Endothelial cell (in vitro differentiated cells): ENCODE measurements around the gene TMUB2. TPM values are rescaled to one million over a fixed set of nuclear protein-coding genes. Genes with fewer than 3 reads are reported as not detected.
"Not testable (repeated sequence)": the region's sequence is repeated elsewhere in the genome, so short reads cannot be mapped to it uniquely, and the experiment has no call there.

Source experiments
- DNase-seq: peaks from one replicate; pipeline ENCODE4 v3.0.0; 2021; ENCODE audit warnings: low spot score
- H3K27ac Mint-ChIP-seq: one replicate; pipeline ENCODE4 v1.8.0; 2021; ENCODE audit warnings: mixed read lengths, inconsistent platforms; ENCODE audit not compliant: unreplicated experiment
- H3K27me3 Mint-ChIP-seq: one replicate; pipeline ENCODE4 v1.8.0; 2021; ENCODE audit warnings: mild to moderate bottlenecking, moderate library complexity, mixed read lengths, inconsistent platforms; ENCODE audit not compliant: unreplicated experiment
- H3K36me3 Mint-ChIP-seq: one replicate; pipeline ENCODE4 v1.8.0; 2021; ENCODE audit warnings: mild to moderate bottlenecking, low read depth, mixed read lengths, inconsistent platforms; ENCODE audit not compliant: unreplicated experiment
- H3K4me1 Mint-ChIP-seq: one replicate; pipeline ENCODE4 v1.8.0; 2021; ENCODE audit warnings: mild to moderate bottlenecking, mixed read lengths, inconsistent platforms; ENCODE audit not compliant: unreplicated experiment
- H3K4me3 Mint-ChIP-seq: one replicate; pipeline ENCODE4 v1.8.0; 2021; ENCODE audit warnings: mild to moderate bottlenecking, mixed read lengths, inconsistent platforms; ENCODE audit not compliant: unreplicated experiment
- H3K9me3 Mint-ChIP-seq: one replicate; pipeline ENCODE4 v1.8.0; 2021; ENCODE audit warnings: mixed read lengths, inconsistent platforms; ENCODE audit not compliant: unreplicated experiment
- CTCF ChIP-seq: fragments of 200-600 bp; sonication (generic); IDR thresholded peaks from one replicate; pipeline ENCODE4 v1.5.0; 2021; ENCODE audit warnings: antibody characterized with exemption; ENCODE audit not compliant: unreplicated experiment
- microRNA-seq: library from miRNA; unstranded; fragments of <30 nt; microRNA quantifications from one replicate; pipeline ENCODE4, GENCODE V29; 2020; ENCODE audit not compliant: unreplicated experiment
- total RNA-seq: library from RNA; stranded (reverse); fragmentation: NEBNext Ultra II Directional; extraction: Animal tissue kit (Norgen Biotek cat#: 25700); gene quantifications from one replicate; pipeline ENCODE4 v1.2.1, GENCODE V29; 2021; ENCODE audit not compliant: unreplicated experiment

The TMUB2 gene
- total RNA-seq, 1 donor from 2014 or later = 39.2 TPM

GRCh38 chr17:44235583-44235936 lies 48.8 kb downstream of the TMUB2 start:
- Mint-ChIP-seq H3K4me1 (peaks cover 6% of the 10 kb centered on the region), H3K4me3 (no peak overlapping the region), H3K36me3 (no peaks in the 10 kb centered on the region), H3K27me3 (peaks cover 2% of the 10 kb centered on the region), H3K9me3 (no peaks in the 10 kb centered on the region), H3K27ac (no peak overlapping the region)
- no peak for TF ChIP-seq CTCF
- no peak for DNase-seq

- Mint-ChIP-seq H3K36me3 (no peaks in the 10 kb centered on the region), H3K27ac (no peak overlapping the region), H3K27me3 (peaks cover 2% of the 10 kb centered on the region), H3K4me3 (no peak overlapping the region), H3K4me1 (peaks cover 6% of the 10 kb centered on the region), H3K9me3 (no peaks in the 10 kb centered on the region)
- TF ChIP-seq CTCF = no peak
- DNase-seq = no peak
These were observed 49.7 kb downstream of the TMUB2 start for GRCh38 chr17:44236444-44236991.

GRCh38 chr17:44237886-44238285 lies 51.1 kb downstream of the TMUB2 start:
- not testable (repeated sequence) for DNase-seq, H3K27me3 Mint-ChIP-seq, H3K27ac Mint-ChIP-seq, H3K4me1 Mint-ChIP-seq, H3K36me3 Mint-ChIP-seq, H3K4me3 Mint-ChIP-seq, H3K9me3 Mint-ChIP-seq

GRCh38 chr17:44241106-44241624 lies 54.4 kb downstream of the TMUB2 start:
- Mint-ChIP-seq H3K9me3 (no peaks in the 10 kb centered on the region), H3K27ac (no peak overlapping the region), H3K36me3 (no peaks in the 10 kb centered on the region), H3K4me1 (peaks cover 4% of the 10 kb centered on the region), H3K4me3 (no peak overlapping the region), H3K27me3 (peaks cover 2% of the 10 kb centered on the region)
- no peak for DNase-seq
- no peak for TF ChIP-seq CTCF

Small RNA genes lying within 50 kb of the gene (microRNA-seq; reads per million reads assigned to microRNA genes)
- 1.1 reads per million, percentile 14 among the genes with 10 or more reads in this experiment for gene MIR6782

Other genes starting within 250 kb of the TMUB2 start
- gene PPY, start 244.5 kb upstream of the TMUB2 start, total RNA-seq = not detected
- gene PYY, start 233.0 kb upstream of the TMUB2 start, total RNA-seq = not detected
- 1.2 TPM for gene NAGS, start 182.3 kb upstream of the TMUB2 start, total RNA-seq
- 32.1 TPM for gene TMEM101, start 172.0 kb upstream of the TMUB2 start, total RNA-seq
- gene LSM12, start 120.3 kb upstream of the TMUB2 start, total RNA-seq = 63.0 TPM
- 113 TPM for gene G6PC3, start 116.2 kb upstream of the TMUB2 start, total RNA-seq
- gene HDAC5, start 63.3 kb upstream of the TMUB2 start, total RNA-seq = 51.4 TPM
- gene HROB, start 45.0 kb upstream of the TMUB2 start, total RNA-seq = 6.1 TPM
- gene ASB16, start 16.3 kb upstream of the TMUB2 start, total RNA-seq = not detected
- gene ATXN7L3, start 12.9 kb downstream of the TMUB2 start, total RNA-seq = 152 TPM
- 63.8 TPM for gene UBTF, start 32.7 kb downstream of the TMUB2 start, total RNA-seq
- gene SLC4A1, start 81.2 kb downstream of the TMUB2 start, total RNA-seq = not detected
- 0.82 TPM for gene RUNDC3A, start 121.6 kb downstream of the TMUB2 start, total RNA-seq
- 124 TPM for gene SLC25A39, start 137.9 kb downstream of the TMUB2 start, total RNA-seq
- gene GRN, start 158.3 kb downstream of the TMUB2 start, total RNA-seq = 904 TPM
- gene FAM171A2, start 176.9 kb downstream of the TMUB2 start, total RNA-seq = 53.7 TPM
- 4.3 TPM for gene ITGA2B, start 202.7 kb downstream of the TMUB2 start, total RNA-seq